IPS-18c (cell line): Measurements from ENCODE around the gene DRICH1.
"Not testable (repeated sequence)": the region's sequence is repeated elsewhere in the genome, so short reads cannot be mapped to it uniquely, and the experiment has no call there.

ENCODE experiments used
- H3K4me3 ChIP-seq: 2 replicates; pipeline ENCODE4 v1.7.0; 2013; ENCODE audit warnings: low read depth, mild to moderate bottlenecking, low read length, moderate library complexity; ENCODE audit not compliant: insufficient read depth
- H3K9me3 ChIP-seq: one replicate; pipeline ENCODE4 v1.6.1; 2013; ENCODE audit warnings: mild to moderate bottlenecking, low read length, moderate library complexity; ENCODE audit not compliant: control insufficient read depth, insufficient read depth

Gene DRICH1

DNA sequence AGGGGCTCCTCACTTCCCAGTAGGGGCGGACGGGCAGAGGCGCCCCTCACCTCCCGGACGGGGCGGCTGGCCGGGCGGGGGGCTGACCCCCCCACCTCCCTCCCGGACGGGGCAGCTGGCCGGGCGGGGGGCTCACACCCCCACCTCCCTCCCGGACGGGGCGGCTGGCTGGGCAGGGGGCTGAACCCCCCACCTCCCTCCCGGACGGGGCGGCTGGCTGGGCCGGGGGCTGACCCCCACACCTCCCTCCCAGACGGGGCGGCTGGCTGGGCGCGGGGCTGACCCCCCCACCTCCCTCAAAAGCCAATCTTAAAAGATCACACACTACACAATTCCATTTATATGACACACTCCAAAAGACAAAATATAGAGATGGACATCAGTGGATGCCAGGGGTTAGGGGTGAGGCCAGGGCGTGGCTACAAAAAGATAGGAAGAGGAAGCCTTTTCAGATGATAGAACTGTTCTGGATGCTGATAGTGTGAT, 71.1 kb downstream of the DRICH1 start:
- not testable (repeated sequence) for H3K4me3 ChIP-seq, H3K9me3 ChIP-seq

DNA sequence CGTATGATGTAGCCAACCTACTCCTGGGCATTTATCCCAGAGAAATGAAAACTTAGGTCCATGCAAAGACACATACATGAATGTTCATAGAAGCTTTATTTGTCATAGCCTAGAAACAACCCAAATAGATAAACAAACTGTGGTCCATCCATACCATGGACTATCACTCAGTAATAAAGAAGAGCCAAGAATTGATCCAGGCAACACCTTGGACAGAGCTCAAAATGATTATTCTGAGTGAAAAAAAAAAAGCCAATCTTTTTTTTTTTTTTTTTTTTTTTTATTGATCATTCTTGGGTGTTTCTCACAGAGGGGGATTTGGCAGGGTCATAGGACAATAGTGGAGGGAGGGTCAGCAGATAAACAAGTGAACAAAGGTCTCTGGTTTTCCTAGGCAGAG, 71.9 kb downstream of the DRICH1 start:
- not testable (repeated sequence) for H3K9me3 ChIP-seq, H3K4me3 ChIP-seq
